SHP77 (cell line): Measurements from ENCODE around the gene IFT80.

Experiments
- DNase-seq, 2 experiments: peaks; one replicate each; lab custom pipeline; 2025; lab: John Stamatoyannopoulos, UW

IFT80 gene

DNA sequence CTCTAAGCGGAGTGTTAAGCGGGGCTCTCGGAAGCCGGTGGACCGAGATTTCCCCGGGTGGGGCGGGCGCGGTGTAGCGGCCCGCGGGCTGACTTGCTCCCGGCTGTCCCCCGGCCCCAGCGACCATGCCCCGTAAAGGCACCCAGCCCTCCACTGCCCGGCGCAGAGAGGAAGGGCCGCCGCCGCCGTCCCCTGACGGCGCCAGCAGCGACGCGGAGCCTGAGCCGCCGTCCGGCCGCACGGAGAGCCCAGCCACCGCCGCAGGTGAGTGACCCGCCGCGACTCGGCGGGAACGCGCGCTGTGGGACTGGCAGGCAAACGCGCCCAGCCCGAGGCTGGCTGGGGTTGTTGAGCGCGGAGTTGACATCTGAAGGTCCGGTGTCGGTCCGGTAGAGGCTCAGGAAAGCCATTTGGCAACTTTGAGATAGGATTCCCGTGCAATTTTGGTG is 1.7 kb upstream of the IFT80 start:
- no peak for DNase-seq

DNA sequence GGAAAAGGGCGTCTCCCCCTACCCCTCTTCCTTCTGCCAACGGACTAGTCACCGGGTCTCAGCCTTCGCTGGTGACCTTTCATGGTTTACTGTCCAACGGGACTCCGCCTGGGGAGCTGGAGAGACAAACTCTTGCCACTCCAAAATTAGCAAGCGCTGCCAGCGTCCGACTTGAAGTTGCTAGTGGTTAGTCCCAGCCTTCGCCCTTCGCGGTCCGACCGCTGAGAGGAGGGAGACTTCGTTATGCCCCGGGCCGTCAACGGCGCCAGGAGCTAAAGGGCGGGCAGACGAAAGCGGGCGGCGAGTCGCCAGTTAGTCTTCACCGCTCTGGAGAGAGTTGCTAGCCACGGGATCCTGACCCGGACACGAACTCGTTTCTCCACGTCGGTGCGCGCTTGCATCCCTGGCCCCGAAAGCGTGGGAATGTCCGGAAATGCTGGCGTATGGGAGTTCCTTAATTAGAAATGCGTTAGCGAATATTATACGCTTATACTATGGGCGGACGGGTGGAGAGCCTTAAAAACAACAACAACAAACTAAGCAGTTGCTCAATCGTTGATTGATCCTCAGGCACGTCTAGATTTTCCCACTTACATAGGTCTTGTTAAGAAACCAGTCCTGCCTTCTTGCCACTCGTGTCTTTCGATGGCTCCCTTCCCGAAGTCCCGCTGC is 1.1 kb upstream of the IFT80 start:
- no peak for DNase-seq

- DNase-seq = no peak
Observed at GRCh38 chr3:160398820-160399124, 253 bp downstream of the IFT80 start.

DNA sequence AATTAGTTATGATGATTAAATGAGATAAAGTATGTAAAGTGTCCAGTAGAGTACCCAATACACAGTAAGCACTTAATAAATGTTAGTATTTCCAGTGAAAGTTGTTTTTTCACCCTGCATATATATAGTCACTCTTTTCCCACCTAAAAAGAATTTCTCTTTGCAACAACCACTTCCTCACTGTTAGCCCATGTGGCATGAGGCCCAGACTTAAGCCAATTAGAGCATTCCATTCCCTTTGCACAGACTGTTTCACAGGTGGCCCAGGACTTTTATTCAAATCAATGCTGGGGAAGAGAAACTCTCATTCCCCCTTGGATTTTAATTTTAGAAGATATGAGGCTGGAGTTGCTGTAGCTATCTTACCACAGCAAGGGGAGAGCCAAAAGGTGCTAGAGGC is 3.7 kb downstream of the IFT80 start:
- no peak for DNase-seq

DNA sequence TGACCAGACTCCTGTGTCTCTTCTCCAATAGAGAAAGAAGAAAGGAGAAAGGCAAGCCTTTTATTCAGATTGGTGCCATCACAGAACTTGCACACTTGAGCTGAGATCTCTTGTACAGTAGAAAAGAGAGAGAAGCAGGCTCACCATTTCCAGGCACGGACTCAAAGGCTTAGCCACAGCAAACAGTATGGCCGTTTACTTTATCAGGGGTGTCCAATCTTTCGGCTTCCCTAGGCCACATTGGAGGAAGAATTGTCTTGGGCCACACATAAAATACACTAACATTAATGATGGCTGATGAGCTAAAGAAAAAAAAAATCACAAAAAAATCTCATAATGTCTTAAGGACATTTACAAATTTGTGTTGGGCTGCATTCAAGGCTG is 5.0 kb downstream of the IFT80 start:
- DNase-seq = no peak

- no peak for DNase-seq
Observed at GRCh38 chr3:160393346-160394008, 5.5 kb downstream of the IFT80 start.

- no peak for DNase-seq
Observed at GRCh38 chr3:160392798-160393197, 6.2 kb downstream of the IFT80 start.

- DNase-seq = no peak
Observed at GRCh38 chr3:160390565-160391138, 8.4 kb downstream of the IFT80 start.

GRCh38 chr3:160384639-160385318 is 14.2 kb downstream of the IFT80 start:
- DNase-seq = no peak

GRCh38 chr3:160381470-160381869 is 17.6 kb downstream of the IFT80 start:
- DNase-seq = no peak

GRCh38 chr3:160379628-160380214 is 19.3 kb downstream of the IFT80 start:
- DNase-seq = no peak

- no peak for DNase-seq
Observed at GRCh38 chr3:160378331-160379109, 20.5 kb downstream of the IFT80 start.

GRCh38 chr3:160376681-160377080 is 22.3 kb downstream of the IFT80 start:
- no peak for DNase-seq

GRCh38 chr3:160374925-160375324 is 24.1 kb downstream of the IFT80 start:
- DNase-seq = no peak

GRCh38 chr3:160374472-160374871 is 24.6 kb downstream of the IFT80 start:
- no peak for DNase-seq

DNA sequence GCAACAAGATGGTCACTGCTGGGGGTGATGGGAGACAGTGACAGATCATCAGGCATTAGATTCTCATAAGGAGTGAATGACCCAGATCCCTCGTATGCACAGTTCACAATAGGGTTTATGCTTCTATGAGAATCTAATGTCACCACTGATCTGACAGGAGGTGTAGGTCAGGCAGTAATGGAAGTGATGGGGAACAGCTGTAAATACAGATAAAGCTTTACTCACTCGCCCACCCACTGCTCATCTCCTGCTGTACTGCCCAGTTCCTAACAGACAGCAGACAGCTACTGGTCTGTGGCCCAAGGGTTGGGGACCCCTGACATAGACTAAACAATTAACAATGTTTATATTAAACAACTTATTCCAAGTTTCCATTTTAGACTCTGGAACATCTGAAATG is 25.4 kb downstream of the IFT80 start:
- no peak for DNase-seq

DNA sequence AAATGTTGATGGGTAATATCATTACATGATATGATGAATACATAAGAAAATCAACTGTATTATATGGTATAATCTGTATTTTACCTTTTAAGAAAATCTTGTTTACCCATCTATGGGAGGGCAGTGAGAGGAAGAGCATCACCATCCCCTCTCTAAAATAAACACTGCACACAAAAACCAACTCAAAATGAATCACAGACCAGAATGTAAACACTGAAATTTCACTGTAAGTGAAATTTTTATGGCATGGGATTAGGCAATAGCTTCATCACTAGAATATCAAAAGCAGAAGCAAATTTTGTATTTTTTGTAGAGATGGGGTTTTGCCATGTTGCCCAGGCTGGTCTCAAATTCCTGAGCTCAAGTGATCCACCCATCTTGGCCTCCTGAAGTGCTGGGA is 26.2 kb downstream of the IFT80 start:
- no peak for DNase-seq

DNA sequence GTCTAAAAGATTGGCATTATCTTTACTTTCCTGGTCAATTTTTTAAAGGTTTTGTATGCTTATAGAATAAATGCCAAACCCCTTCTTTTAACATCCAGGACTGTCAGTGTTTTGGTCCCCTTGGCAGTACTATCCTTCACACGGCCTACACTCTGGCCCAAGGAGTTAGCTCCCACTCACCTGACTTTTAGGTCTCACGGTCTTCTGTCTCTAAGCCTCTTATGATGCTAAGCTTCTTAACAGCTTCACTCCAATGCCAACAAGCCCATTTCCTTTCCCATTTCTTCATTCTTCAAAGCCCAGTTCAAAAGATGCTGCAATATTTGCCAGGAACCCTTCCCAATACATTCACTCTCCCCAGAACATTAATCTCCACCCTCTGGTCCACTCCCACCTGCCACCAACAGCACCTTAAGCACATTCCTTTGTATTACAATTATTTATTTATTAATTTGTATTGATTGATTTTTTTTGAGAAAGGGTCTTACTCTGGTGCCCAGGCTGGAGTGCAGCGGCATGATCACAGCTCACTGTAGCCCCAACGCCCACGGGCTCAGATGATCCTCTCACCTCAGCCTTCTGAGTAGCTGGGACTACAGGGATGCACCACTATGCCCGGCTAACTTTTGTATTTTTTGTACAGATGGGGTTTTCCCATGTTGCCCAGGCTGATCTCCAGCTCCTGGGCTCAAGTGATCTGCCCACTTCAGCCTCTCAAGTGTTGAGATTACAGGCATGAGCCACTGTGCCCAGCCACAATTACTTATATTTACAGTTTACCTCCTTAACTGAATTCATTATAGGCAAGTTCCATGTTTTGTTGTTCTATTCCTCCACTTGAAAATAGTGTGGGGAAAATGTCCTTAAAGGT is 27.8 kb downstream of the IFT80 start:
- DNase-seq = no peak

- no peak for DNase-seq
Observed at GRCh38 chr3:160369784-160370183, 29.2 kb downstream of the IFT80 start.

- no peak for DNase-seq
Observed at GRCh38 chr3:160368804-160369203, 30.2 kb downstream of the IFT80 start.
